ENCODE measurements around the gene PRXL2C.
A peak's percentile ranks its signal among the peaks of the same experiment; 100 is the strongest.
"Not testable (repeated sequence)": the region's sequence is repeated elsewhere in the genome, so short reads cannot be mapped to it uniquely, and the experiment has no call there.

Gene PRXL2C

GRCh38 chr9:96646081-96646991, 8.8 kb downstream of the PRXL2C start:
- TF ChIP-seq CTCF (IDR thresholded peaks at IDR 0.05; ENCODE audit: low read length, missing control alignments) = no peak
- peak; percentile 60 for DNase-seq (ENCODE audit: low read depth)
- no peak overlapping the region for H3K4me3 ChIP-seq (replicated peaks; ENCODE audit: low read depth, low read length)

GRCh38 chr9:96644137-96644536, 11.0 kb downstream of the PRXL2C start:
- TF ChIP-seq CTCF (IDR thresholded peaks at IDR 0.05; ENCODE audit: low read length, missing control alignments) = no peak
- no peak for DNase-seq (ENCODE audit: low read depth)
- H3K4me3 ChIP-seq (replicated peaks; ENCODE audit: low read depth, low read length) = no peak overlapping the region

GRCh38 chr9:96641514-96641913, 13.6 kb downstream of the PRXL2C start:
- no peak overlapping the region for H3K4me3 ChIP-seq (replicated peaks; ENCODE audit: low read depth, low read length)
- no peak for DNase-seq (ENCODE audit: low read depth)
- no peak for TF ChIP-seq CTCF (IDR thresholded peaks at IDR 0.05; ENCODE audit: low read length, missing control alignments)

- no peak overlapping the region for H3K4me3 ChIP-seq (replicated peaks; ENCODE audit: low read depth, low read length)
- no peak for TF ChIP-seq CTCF (IDR thresholded peaks at IDR 0.05; ENCODE audit: low read length, missing control alignments)
- no peak for DNase-seq (ENCODE audit: low read depth)
Observed at GRCh38 chr9:96638606-96639364, 16.3 kb downstream of the PRXL2C start.

GRCh38 chr9:96636368-96636767, 18.7 kb downstream of the PRXL2C start:
- no peak overlapping the region for H3K4me3 ChIP-seq (replicated peaks; ENCODE audit: low read depth, low read length)
- no peak for TF ChIP-seq CTCF (IDR thresholded peaks at IDR 0.05; ENCODE audit: low read length, missing control alignments)
- DNase-seq (ENCODE audit: low read depth) = no peak

GRCh38 chr9:96633579-96633978, 21.5 kb downstream of the PRXL2C start:
- DNase-seq (ENCODE audit: low read depth); H3K4me3 ChIP-seq (replicated peaks; ENCODE audit: low read depth, low read length): not testable (repeated sequence)

GRCh38 chr9:96626912-96627311, 28.2 kb downstream of the PRXL2C start:
- TF ChIP-seq CTCF (IDR thresholded peaks at IDR 0.05; ENCODE audit: low read length, missing control alignments) = no peak
- H3K4me3 ChIP-seq (replicated peaks; ENCODE audit: low read depth, low read length) = no peak overlapping the region
- no peak for DNase-seq (ENCODE audit: low read depth)

All from fibroblast of pulmonary artery (primary cell).